GM23338 (cell line): ENCODE results near the gene TNS1. TPM values are rescaled to one million over a fixed set of nuclear protein-coding genes. Genes with fewer than 3 reads are reported as not detected.

ENCODE experiments used
- ATAC-seq: fragments of 200-7000 bp; cut with Tn5 transposase; 3 replicates; pipeline ENCODE4 v1.9.1; 2020
- DNase-seq: peaks from one replicate; pipeline ENCODE4 v3.0.0-alpha.2; 2015; ENCODE audit warnings: low spot score
- H2AFZ ChIP-seq: fragments of 200-600 bp; sonication (generic); 2 replicates; pipeline ENCODE4 v1.8.0; 2016; ENCODE audit warnings: antibody characterized with exemption, mild to moderate bottlenecking, moderate library complexity
- H3F3A ChIP-seq: fragments of 200-600 bp; sonication (generic); replicated peaks from 2 replicates; pipeline ENCODE4 v1.8.0; 2017; ENCODE audit warnings: antibody characterized with exemption, mixed run types, low read depth
- H3K27ac ChIP-seq: fragments of 200-600 bp; sonication (generic); 2 replicates; pipeline ENCODE4 v1.6.1; 2016; ENCODE audit warnings: low read depth
- H3K27me3 ChIP-seq: fragments of 200-600 bp; sonication (generic); 2 replicates; pipeline ENCODE4 v1.8.0; 2016; ENCODE audit warnings: mild to moderate bottlenecking, mixed run types, moderate library complexity; ENCODE audit not compliant: insufficient read depth
- H3K36me3 ChIP-seq: fragments of 200-600 bp; sonication (generic); 2 replicates; pipeline ENCODE4 v1.8.0; 2016; ENCODE audit warnings: mild to moderate bottlenecking; ENCODE audit not compliant: insufficient read depth
- H3K4me1 ChIP-seq: fragments of 200-600 bp; sonication (generic); 2 replicates; pipeline ENCODE4 v1.8.0; 2016; ENCODE audit warnings: mild to moderate bottlenecking, moderate library complexity; ENCODE audit not compliant: insufficient read depth
- H3K4me2 ChIP-seq: fragments of 200-600 bp; sonication (generic); 2 replicates; pipeline ENCODE4 v1.7.1; 2017; ENCODE audit warnings: mixed run types
- H3K4me3 ChIP-seq: fragments of 200-600 bp; sonication (generic); 2 replicates; pipeline ENCODE4 v1.6.1; 2016; ENCODE audit warnings: mixed run types
- H3K79me2 ChIP-seq: fragments of 200-600 bp; sonication (generic); replicated peaks from 2 replicates; pipeline ENCODE4 v1.8.0; 2017; ENCODE audit warnings: mild to moderate bottlenecking; ENCODE audit not compliant: insufficient read depth
- H3K9me2 ChIP-seq: fragments of 200-600 bp; sonication (generic); 2 replicates; pipeline ENCODE4 v1.8.0; 2017; ENCODE audit not compliant: insufficient read depth
- H4K20me1 ChIP-seq: fragments of 200-600 bp; sonication (generic); replicated peaks from 2 replicates; pipeline ENCODE4 v1.8.0; 2017; ENCODE audit warnings: mild to moderate bottlenecking; ENCODE audit not compliant: insufficient read depth
- H3K27ac Mint-ChIP-seq: 2 replicates; pipeline ENCODE4 v1.8.0; 2020; ENCODE audit warnings: inconsistent platforms, mild to moderate bottlenecking, moderate library complexity, mixed read lengths
- H3K27me3 Mint-ChIP-seq: 3 replicates; pipeline ENCODE4 v1.8.0; 2022; ENCODE audit warnings: low read depth, mild to moderate bottlenecking, moderate library complexity, mixed read lengths, inconsistent platforms; ENCODE audit not compliant: insufficient read depth, poor library complexity
- H3K36me3 Mint-ChIP-seq: 3 replicates; pipeline ENCODE4 v1.8.0; 2021; ENCODE audit warnings: low read depth, mild to moderate bottlenecking, inconsistent platforms, moderate library complexity, mixed read lengths
- H3K4me1 Mint-ChIP-seq: 3 replicates; pipeline ENCODE4 v1.8.0; 2020; ENCODE audit warnings: mild to moderate bottlenecking, inconsistent platforms, mixed read lengths
- H3K4me3 Mint-ChIP-seq: 3 replicates; pipeline ENCODE4 v1.8.0; 2021; ENCODE audit warnings: moderate library complexity, mild to moderate bottlenecking, inconsistent platforms, mixed read lengths
- H3K9me3 Mint-ChIP-seq: 3 replicates; pipeline ENCODE4 v1.8.0; 2020; ENCODE audit warnings: moderate library complexity, mild to moderate bottlenecking, inconsistent platforms, mixed read lengths
- CREB1 ChIP-seq: fragments of 250-450 bp; sonication (Bioruptor Pico); IDR thresholded peaks from 2 replicates; pipeline ENCODE4 v1.5.0; 2020; ENCODE audit warnings: low read depth, mild to moderate bottlenecking, moderate library complexity
- CTCF ChIP-seq, 2 experiments: fragments of 200-600 bp in 1 of 2; sonication (generic) in 1 of 2; conservative IDR thresholded peaks; 2 replicates each; pipeline versions ENCODE4 v1.5.1 to v1.6.1; 2016 to 2017; ENCODE audit warnings: antibody characterized with exemption in 2 of 2, low read depth in 2 of 2, mild to moderate bottlenecking in 2 of 2, moderate library complexity in 1 of 2
- ETS1 ChIP-seq: IDR thresholded peaks from 2 replicates; pipeline ENCODE4 v1.6.1; 2016; ENCODE audit warnings: antibody characterized with exemption
- EZH2 ChIP-seq: fragments of 200-600 bp; sonication (generic); IDR thresholded peaks from one replicate; pipeline ENCODE4 v1.8.0; 2017; ENCODE audit warnings: antibody characterized with exemption, mild to moderate bottlenecking, low read depth; ENCODE audit not compliant: unreplicated experiment
- EZH2phosphoT487 ChIP-seq: fragments of 200-600 bp; sonication (generic); IDR thresholded peaks from one replicate; pipeline ENCODE4 v1.8.1; 2018; ENCODE audit warnings: antibody characterized with exemption; ENCODE audit not compliant: unreplicated experiment
- JUNB ChIP-seq: IDR thresholded peaks from one replicate; pipeline ENCODE4 v1.6.1; 2016; ENCODE audit warnings: antibody characterized with exemption; ENCODE audit not compliant: unreplicated experiment
- NANOG ChIP-seq: IDR thresholded peaks from 2 replicates; pipeline ENCODE4 v1.6.1; 2016; ENCODE audit warnings: antibody characterized with exemption, borderline replicate concordance
- POLR2AphosphoS5 ChIP-seq: IDR thresholded peaks from 2 replicates; pipeline ENCODE4 v1.6.1; 2016; ENCODE audit warnings: antibody characterized with exemption, low read depth
- REST ChIP-seq: IDR thresholded peaks from one replicate; pipeline ENCODE4 v1.6.1; 2018; ENCODE audit warnings: antibody characterized with exemption; ENCODE audit not compliant: unreplicated experiment
- STAT1 ChIP-seq: IDR thresholded peaks from one replicate; pipeline ENCODE4 v1.6.1; 2016; ENCODE audit warnings: antibody characterized with exemption; ENCODE audit not compliant: unreplicated experiment
- ZNF114 ChIP-seq: fragments of 250-450 bp; sonication (Bioruptor Pico); IDR thresholded peaks from 2 replicates; pipeline ENCODE4 v1.5.0; 2020; ENCODE audit warnings: mild to moderate bottlenecking, moderate library complexity
- ZNF331 ChIP-seq: fragments of 250-450 bp; sonication (Bioruptor Pico); IDR thresholded peaks from 2 replicates; pipeline ENCODE4 v1.5.0; 2020; ENCODE audit warnings: low read depth, mild to moderate bottlenecking, moderate library complexity
- ZNF462 ChIP-seq: fragments of 250-450 bp; sonication (Bioruptor Pico); IDR thresholded peaks from 2 replicates; pipeline ENCODE4 v1.5.0; 2020; ENCODE audit warnings: mild to moderate bottlenecking, moderate library complexity
- polyA plus RNA-seq: library from polyadenylated mRNA; unstranded; fragments of >200 nt; fragmentation: Nextera tagmentation; extraction: Ambion mirVana; gene quantifications from 2 replicates; pipeline ENCODE4 v1.2.1, GENCODE V29; 2016
- total RNA-seq: library from RNA; depleted of rRNA; stranded (reverse); fragments of >200 nt; shearing (Covaris generic); gene quantifications from 2 replicates; pipeline ENCODE4 v1.2.3, GENCODE V29; 2014

TNS1 gene
- total and polyA plus RNA-seq, 2 experiments from 2014 or later, result 2.0 to 7.4 TPM

GRCh38 chr2:218013289-218013688, 10.5 kb upstream of the TNS1 start:
- no peak overlapping the region for H3K27ac Mint-ChIP-seq
- Histone ChIP-seq H3K79me2 (no peaks in the 10 kb centered on the region), H3K27me3 (peaks cover 41% of the 10 kb centered on the region), H3F3A (no peaks in the 10 kb centered on the region), H3K27ac (no peak overlapping the region), H3K36me3 (no peaks in the 10 kb centered on the region), H3K4me1 (peaks cover 12% of the 10 kb centered on the region), H4K20me1 (no peaks in the 10 kb centered on the region), H3K4me3 (no peak overlapping the region), H2AFZ (no peak overlapping the region), H3K9me2 (no peaks in the 10 kb centered on the region), H3K4me2 (no peak overlapping the region)
- H3K4me3 Mint-ChIP-seq, result no peak overlapping the region
- peaks cover 47% of the 10 kb centered on the region for H3K4me1 Mint-ChIP-seq
- H3K36me3 Mint-ChIP-seq, result no peaks in the 10 kb centered on the region; the same call in 2 of the 3 replicates
- no peaks in the 10 kb centered on the region; the same call in 2 of the 3 replicates for H3K9me3 Mint-ChIP-seq
- H3K27me3 Mint-ChIP-seq, result peaks cover 41% of the 10 kb centered on the region
- TF ChIP-seq JUNB (no peak), NANOG (no peak), ZNF331 (CRISPR knock-in tag) (no peak), POLR2AphosphoS5 (no peak), REST (no peak), ETS1 (no peak), EZH2 (no peak), STAT1 (no peak), ZNF462 (CRISPR knock-in tag) (no peak), CREB1 (CRISPR knock-in tag) (no peak), CTCF (conservative IDR thresholded peaks at IDR 0.05; ENCODE audit: low read depth in 2 of 2) (no peak), EZH2phosphoT487 (no peak), ZNF114 (CRISPR knock-in tag) (no peak)
- DNase-seq, result no peak
- ATAC-seq, result no peak
